Fibroblast of skin of right biceps (primary cell): ENCODE results near the gene CHD2.
A peak's percentile ranks its signal among the peaks of the same experiment; 100 is the strongest.
"Not testable (repeated sequence)": the region's sequence is repeated elsewhere in the genome, so short reads cannot be mapped to it uniquely, and the experiment has no call there.

Experiments
- DNase-seq: peaks from one replicate; pipeline ENCODE4 v3.0.0-alpha.2; 2013

The CHD2 gene

GRCh38 chr15:93052090-93052879 is 152.2 kb downstream of the CHD2 start:
- no peak for DNase-seq

- no peak for DNase-seq
Measured at GRCh38 chr15:93055211-93055610, 155.1 kb downstream of the CHD2 start.

GRCh38 chr15:93056836-93057235 is 156.7 kb downstream of the CHD2 start:
- no peak for DNase-seq

GRCh38 chr15:93057618-93058017 is 157.5 kb downstream of the CHD2 start:
- DNase-seq = no peak

- no peak for DNase-seq
Measured at GRCh38 chr15:93058128-93058527, 158.0 kb downstream of the CHD2 start.

- no peak for DNase-seq
Measured at GRCh38 chr15:93058904-93059427, 158.8 kb downstream of the CHD2 start.

- DNase-seq = no peak
Measured at GRCh38 chr15:93059442-93059841, 159.3 kb downstream of the CHD2 start.

- DNase-seq = no peak
Measured at GRCh38 chr15:93060336-93061248, 160.5 kb downstream of the CHD2 start.

GRCh38 chr15:93062628-93063261 is 162.6 kb downstream of the CHD2 start:
- DNase-seq = not testable (repeated sequence)

GRCh38 chr15:93063262-93063671 is 163.1 kb downstream of the CHD2 start:
- no peak for DNase-seq

- no peak for DNase-seq
Measured at GRCh38 chr15:93063796-93064690, 163.9 kb downstream of the CHD2 start.

GRCh38 chr15:93065641-93066045 is 165.5 kb downstream of the CHD2 start:
- no peak for DNase-seq

GRCh38 chr15:93066224-93066681 is 166.1 kb downstream of the CHD2 start:
- no peak for DNase-seq

- peak; percentile 18 for DNase-seq
Measured at GRCh38 chr15:93066834-93067648, 166.9 kb downstream of the CHD2 start.

GRCh38 chr15:93067649-93068085 is 167.5 kb downstream of the CHD2 start:
- DNase-seq = no peak

- DNase-seq = no peak
Measured at GRCh38 chr15:93068581-93069199, 168.6 kb downstream of the CHD2 start.

GRCh38 chr15:93070132-93070531 is 170.0 kb downstream of the CHD2 start:
- no peak for DNase-seq

- no peak for DNase-seq
Measured at GRCh38 chr15:93070551-93071296, 170.6 kb downstream of the CHD2 start.

- DNase-seq = peak; percentile 14
Measured at GRCh38 chr15:93071469-93071936, 171.4 kb downstream of the CHD2 start.

- peak; percentile 85 for DNase-seq
Measured at GRCh38 chr15:93072011-93072410, 171.9 kb downstream of the CHD2 start.
